Stimulated activated CD8-positive, alpha-beta memory T cell treated with anti-CD3 and anti-CD28 coated beads, Interleukin-12 subunit alpha, Interleukin-12 subunit beta, amount 100 ng/mL, for 24 hours (primary cell): ENCODE results near the gene KITLG.
"Not testable (repeated sequence)": the region's sequence is repeated elsewhere in the genome, so short reads cannot be mapped to it uniquely, and the experiment has no call there.

Experiments used
- DNase-seq: peaks from one replicate; pipeline ENCODE4 v3.0.0-alpha.2; 2020; ENCODE audit errors: extremely low read depth

KITLG gene

DNA sequence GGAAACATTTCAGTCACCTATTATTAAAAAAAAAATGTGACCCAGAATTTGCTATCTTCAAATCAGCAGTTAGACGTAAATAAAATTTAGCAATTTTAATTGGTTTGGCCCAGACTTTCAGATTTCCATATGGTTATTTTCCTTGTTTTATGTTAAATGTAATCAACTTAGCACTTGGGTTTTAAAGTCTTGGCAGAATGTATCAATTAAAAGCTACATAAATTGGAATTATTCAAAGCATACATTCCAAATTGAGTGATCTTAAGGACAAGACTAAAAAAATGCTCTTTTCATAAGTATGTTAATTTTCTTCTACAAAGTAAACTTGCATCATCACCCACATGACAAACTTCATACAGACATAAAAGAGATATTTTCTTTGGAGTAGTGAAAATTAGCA, 3.4 kb downstream of the KITLG start:
- DNase-seq = no peak

DNA sequence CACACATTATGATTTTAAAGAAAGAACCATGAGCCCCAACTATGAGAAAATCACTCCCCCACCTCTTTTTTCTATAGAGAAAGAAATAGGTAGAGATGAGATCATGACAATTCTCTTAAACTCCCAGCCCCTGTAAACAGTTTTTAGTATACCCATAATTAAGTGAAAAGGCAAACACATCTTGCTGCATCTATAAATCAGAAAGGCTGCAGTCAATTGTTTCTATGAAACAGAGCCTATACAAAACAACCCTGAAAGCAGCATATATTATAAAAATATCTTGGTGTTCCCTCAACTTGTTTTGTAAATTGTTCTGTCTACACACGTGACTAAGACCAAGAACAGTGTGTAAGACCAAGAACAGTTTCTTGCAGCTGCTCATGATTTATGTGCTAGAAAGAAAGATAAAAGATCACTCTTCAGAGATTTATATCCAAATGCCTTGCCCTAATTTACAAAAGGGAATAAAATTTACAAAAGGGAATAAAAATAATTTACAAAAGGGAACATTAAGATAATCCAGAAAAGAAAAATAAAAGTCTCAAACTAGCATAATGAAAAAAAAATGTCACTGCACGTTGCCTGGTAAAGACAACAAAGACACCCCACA, 4.8 kb downstream of the KITLG start:
- DNase-seq = no peak

DNA sequence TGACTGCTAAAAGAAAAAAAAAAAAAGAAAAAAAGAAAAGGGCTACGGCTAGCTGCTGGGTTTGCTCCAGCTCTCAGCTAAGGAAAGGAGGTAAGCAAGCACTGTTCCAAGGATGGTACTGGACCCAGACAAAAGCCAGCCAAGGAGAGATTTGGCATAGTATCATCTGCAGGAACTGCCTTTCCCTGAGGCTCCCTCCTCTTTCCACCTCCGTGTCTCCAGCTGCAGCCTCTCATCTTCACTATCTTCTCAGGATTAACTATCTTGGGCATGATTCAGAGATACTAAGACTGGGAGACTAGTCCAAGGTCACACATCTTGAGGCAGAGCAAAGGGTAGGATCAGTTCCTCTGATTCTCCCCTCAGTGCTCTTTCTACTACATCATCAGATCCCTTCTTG, 6.0 kb downstream of the KITLG start:
- no peak for DNase-seq

GRCh38 chr12:88573583-88573982, 6.7 kb downstream of the KITLG start:
- DNase-seq = no peak

DNA sequence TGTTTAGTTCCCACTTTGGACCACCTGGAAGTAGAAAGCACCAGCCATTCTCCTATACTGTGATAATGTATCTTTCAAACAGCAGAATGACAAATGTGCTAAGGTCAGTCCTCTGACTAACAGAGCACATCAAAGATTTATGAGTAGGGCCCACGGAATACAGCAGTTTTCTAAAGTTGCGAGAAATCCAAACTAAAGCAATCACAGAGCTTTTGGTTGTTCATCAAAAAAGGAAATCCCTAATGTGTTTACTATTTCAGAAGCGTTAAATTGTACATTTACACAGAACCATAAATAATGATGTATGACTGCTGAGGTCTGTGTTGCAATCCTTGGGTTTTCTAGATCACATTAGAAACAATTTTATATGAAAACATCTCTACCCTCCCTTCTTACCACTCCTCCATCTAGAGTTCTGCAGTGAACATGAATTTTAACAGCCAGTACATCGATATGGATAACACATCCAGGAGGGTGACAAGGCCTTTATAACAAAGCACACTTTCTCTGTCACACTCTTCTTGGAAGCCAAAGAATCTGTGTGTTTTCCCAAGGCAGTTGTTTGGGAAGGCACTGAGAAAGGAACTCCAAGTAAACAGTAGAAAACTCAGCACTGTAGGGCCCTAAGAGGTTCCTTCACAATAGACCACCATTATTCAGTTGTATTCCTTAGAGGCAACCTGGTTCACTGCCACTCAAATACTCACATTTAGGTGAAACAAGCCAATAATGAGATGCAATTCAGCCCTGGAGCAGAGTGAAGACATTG, 7.3 kb downstream of the KITLG start:
- DNase-seq = no peak

GRCh38 chr12:88571543-88571942, 8.7 kb downstream of the KITLG start:
- DNase-seq = no peak

DNA sequence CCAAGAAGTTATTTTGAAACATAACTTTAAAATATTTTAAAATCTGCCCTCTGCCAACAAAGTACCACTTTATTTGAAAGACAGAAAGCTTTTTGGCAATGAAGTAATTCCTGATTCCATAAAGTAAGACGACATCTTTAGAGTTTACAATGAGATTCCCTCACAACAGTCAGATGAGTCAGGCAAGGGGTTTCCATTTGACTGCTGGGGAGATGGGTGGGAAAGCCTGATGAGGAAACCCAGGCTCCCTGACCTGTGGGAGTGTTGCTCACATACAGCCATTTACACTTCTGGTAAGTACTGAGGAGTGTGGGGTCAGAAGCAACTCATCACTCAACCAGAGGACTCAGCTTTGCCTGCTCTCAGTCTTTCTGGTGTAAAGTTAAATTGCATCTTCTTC, 10.2 kb downstream of the KITLG start:
- no peak for DNase-seq

GRCh38 chr12:88566430-88566829, 13.8 kb downstream of the KITLG start:
- DNase-seq = no peak

- DNase-seq = no peak
Measured at GRCh38 chr12:88562846-88563582, 17.3 kb downstream of the KITLG start.

GRCh38 chr12:88562151-88562550, 18.1 kb downstream of the KITLG start:
- DNase-seq = no peak

DNA sequence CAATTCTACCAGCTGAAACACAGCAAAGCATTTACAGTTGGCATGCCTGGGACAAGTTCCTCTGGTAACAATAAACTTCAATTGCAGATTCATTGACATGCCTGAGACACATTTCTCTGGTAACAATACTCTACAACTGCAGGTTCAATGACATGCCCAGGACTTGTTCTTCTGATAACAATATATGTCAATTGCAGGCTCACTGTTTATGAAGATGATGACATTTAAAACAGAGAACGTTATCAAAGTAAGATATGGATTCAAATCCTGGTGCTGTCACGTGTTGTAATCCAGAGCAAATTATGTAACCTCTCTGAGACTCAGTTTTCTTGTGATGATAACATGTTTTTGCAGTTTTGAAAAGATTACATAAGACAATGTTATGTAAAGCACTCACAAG, 20.5 kb downstream of the KITLG start:
- no peak for DNase-seq

GRCh38 chr12:88559199-88559598, 21.1 kb downstream of the KITLG start:
- no peak for DNase-seq

DNA sequence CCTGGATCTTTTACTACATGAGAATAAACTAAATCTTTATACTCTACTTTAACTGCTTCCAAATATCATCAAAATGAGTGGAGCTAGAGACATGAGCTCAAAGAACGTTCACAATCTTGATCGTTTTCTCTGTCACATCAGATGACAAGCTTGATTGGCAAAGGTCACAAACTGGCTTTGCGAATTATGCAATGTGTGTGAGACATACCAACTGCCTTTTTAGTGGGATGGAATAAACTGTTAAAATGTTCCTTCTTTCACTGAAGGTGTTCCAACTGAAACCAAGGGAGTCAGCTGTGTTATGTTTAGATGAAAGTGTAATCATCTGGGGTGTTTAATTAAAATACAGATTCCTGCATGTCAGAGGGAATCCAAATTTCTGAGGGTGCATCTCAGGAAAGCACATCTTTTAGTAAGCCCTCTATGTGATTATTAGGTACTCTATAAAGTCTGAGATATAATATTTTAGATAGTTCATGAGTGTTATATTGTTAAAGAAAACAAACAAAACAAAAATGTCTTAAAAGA, 21.9 kb downstream of the KITLG start:
- no peak for DNase-seq

DNA sequence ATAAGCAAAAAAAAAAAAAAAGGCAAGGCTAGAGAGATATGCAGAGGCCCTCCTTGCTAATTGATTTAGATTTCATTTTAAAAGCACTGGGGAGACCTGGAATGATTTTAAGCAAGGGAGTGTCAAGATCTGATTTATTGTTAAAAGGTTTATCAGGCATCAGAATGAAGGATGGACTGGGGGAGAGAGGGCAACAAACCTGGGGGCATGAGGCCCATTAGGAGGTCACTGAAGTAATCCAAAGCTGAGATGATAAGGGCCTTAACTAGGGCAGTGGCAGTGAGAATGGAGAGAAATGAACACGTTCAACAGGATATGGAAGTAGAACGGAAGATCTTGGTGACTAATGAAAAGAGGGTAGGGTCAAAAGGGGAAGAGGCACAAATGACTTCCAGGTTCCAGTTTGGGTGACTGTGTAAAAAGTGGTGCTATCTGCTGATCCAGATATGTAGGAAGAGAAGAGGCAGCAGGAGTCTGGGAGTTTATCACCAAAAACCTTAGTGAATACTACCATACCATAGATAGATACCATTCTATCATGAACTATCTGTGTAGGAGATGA, 24.0 kb downstream of the KITLG start:
- DNase-seq = no peak

- no peak for DNase-seq
Measured at GRCh38 chr12:88553941-88554658, 26.2 kb downstream of the KITLG start.

DNA sequence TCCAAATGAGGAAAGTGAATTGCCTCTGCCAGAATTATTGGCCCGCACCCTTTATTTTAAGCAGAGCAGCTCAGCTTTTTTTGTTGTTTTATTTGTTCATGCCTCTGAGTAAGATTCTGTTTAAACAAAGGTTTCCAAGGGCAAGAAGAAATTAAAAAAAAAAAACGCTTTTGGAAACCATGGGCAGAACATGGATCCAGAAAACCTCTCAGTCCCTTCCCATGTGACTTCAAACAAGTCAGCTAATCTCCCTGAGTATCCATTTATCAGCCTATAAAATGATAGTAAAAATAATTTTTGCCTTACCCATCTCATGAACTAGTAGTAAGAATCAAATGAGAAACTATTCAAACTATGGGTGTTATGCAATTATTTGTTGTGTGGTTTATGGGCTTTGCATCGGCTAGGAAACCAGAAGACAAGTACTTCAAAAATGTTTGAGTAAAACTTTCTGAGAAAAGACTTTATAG, 27.6 kb downstream of the KITLG start:
- no peak for DNase-seq

- DNase-seq = no peak
Measured at GRCh38 chr12:88549929-88550328, 30.3 kb downstream of the KITLG start.

DNA sequence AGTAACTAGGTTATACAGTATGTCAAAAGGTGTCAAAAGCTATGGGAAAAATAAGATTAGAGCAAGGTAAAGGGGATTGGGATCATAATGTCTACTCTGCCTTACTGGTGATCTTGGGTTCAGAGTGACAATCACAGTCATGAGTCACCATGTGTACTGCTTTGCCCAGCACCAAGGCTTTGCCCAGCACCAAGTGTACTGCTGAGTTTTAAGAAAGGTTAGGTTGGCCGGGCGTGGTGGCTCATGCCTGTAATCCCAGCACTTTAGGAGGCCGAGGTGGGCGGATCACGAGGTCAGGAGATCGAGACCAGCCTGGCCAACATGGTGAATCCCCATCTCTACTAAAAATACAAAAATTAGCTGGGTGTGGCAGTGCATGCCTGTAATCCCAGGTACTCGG, 32.3 kb downstream of the KITLG start:
- not testable (repeated sequence) for DNase-seq

DNA sequence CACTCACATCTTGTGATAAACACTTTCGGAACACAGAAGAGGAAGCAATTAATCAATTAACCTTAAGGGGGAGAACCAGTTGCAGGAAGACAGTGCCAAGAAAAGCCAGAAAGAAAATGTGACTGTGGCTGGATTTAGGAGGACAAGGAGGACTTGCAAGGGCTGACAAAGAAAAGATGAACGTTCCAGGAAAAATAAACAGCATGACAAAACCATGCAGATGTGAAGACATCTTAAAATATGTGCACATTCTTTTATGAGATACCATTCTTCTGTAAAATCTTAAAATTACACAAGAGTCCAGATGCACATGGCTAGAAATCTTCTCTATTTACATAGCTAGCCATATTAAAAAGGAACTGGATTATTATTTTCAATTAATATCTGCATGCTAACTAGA, 33.4 kb downstream of the KITLG start:
- DNase-seq = no peak

DNA sequence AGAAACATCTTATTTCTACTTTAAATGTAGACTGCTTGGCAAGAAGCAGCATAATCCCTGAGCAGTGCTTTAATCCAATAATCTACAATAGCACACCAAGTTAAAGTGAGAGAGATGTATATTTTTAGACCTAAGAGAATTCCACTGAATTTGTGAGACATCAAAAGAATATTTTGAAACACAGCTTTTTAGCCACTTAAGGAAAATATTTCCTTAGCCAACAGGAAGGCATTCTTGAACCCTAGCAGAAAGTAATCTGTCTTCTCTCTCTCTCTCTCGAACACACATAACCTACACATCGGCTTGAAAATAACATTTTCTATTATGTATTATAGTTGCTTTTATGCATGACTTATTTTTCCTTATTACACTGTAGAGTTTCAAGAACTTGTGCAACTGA, 34.0 kb downstream of the KITLG start:
- no peak for DNase-seq
